Daoy (cell line): Measurements from ENCODE around the gene BLOC1S1. TPM values are rescaled to one million over a fixed set of nuclear protein-coding genes. Genes with fewer than 3 reads are reported as not detected.

Experiments used
- DNase-seq: peaks from one replicate; pipeline ENCODE4 v3.0.0-alpha.2; 2015; ENCODE audit warnings: low read depth
- total RNA-seq: library from RNA; depleted of rRNA; stranded (reverse); fragments of >200 nt; shearing (Covaris generic); gene quantifications from 2 replicates; pipeline ENCODE4 v1.2.3, GENCODE V29; 2014

BLOC1S1 gene
- total RNA-seq, 1 experiment from 2014 or later, result 135 TPM

GRCh38 chr12:55694651-55695050 lies 21.2 kb upstream of the BLOC1S1 start:
- DNase-seq, result no peak

- DNase-seq, result no peak
These were observed 20.5 kb upstream of the BLOC1S1 start for GRCh38 chr12:55695349-55695748.

- no peak for DNase-seq
These were observed 19.7 kb upstream of the BLOC1S1 start for GRCh38 chr12:55696141-55696540.

GRCh38 chr12:55696796-55697462 lies 18.9 kb upstream of the BLOC1S1 start:
- no peak for DNase-seq

GRCh38 chr12:55697686-55698085 lies 18.2 kb upstream of the BLOC1S1 start:
- DNase-seq, result no peak

- DNase-seq, result no peak
These were observed 17.4 kb upstream of the BLOC1S1 start for GRCh38 chr12:55698241-55698955.

- DNase-seq, result no peak
These were observed 16.9 kb upstream of the BLOC1S1 start for GRCh38 chr12:55698965-55699364.

- no peak for DNase-seq
These were observed 16.3 kb upstream of the BLOC1S1 start for GRCh38 chr12:55699471-55700055.

GRCh38 chr12:55700255-55701018 lies 15.4 kb upstream of the BLOC1S1 start:
- peak; percentile 86 for DNase-seq

GRCh38 chr12:55702861-55703260 lies 13.0 kb upstream of the BLOC1S1 start:
- no peak for DNase-seq

- DNase-seq, result no peak
These were observed 12.6 kb upstream of the BLOC1S1 start for GRCh38 chr12:55703288-55703687.

- DNase-seq, result no peak
These were observed 11.7 kb upstream of the BLOC1S1 start for GRCh38 chr12:55703901-55704761.

GRCh38 chr12:55704824-55705718 lies 10.8 kb upstream of the BLOC1S1 start:
- DNase-seq, result no peak

GRCh38 chr12:55705782-55706402 lies 10.0 kb upstream of the BLOC1S1 start:
- no peak for DNase-seq

- DNase-seq, result no peak
These were observed 9.2 kb upstream of the BLOC1S1 start for GRCh38 chr12:55706568-55707218.

- no peak for DNase-seq
These were observed 8.6 kb upstream of the BLOC1S1 start for GRCh38 chr12:55707219-55707671.

- peak; percentile 62 for DNase-seq
These were observed 7.8 kb upstream of the BLOC1S1 start, which contains the start of gene ITGA7 for GRCh38 chr12:55707841-55708694. ITGA7 (minus strand) TSS chr12:55707904; CDS start chr12:55707682, 222 bp downstream.

- no peak for DNase-seq
These were observed 7.1 kb upstream of the BLOC1S1 start for GRCh38 chr12:55708695-55709233.
